ENCODE data around the gene TASOR2. TPM values are rescaled to one million over a fixed set of nuclear protein-coding genes. Genes with fewer than 3 reads are reported as not detected.

Gene TASOR2, protein sequence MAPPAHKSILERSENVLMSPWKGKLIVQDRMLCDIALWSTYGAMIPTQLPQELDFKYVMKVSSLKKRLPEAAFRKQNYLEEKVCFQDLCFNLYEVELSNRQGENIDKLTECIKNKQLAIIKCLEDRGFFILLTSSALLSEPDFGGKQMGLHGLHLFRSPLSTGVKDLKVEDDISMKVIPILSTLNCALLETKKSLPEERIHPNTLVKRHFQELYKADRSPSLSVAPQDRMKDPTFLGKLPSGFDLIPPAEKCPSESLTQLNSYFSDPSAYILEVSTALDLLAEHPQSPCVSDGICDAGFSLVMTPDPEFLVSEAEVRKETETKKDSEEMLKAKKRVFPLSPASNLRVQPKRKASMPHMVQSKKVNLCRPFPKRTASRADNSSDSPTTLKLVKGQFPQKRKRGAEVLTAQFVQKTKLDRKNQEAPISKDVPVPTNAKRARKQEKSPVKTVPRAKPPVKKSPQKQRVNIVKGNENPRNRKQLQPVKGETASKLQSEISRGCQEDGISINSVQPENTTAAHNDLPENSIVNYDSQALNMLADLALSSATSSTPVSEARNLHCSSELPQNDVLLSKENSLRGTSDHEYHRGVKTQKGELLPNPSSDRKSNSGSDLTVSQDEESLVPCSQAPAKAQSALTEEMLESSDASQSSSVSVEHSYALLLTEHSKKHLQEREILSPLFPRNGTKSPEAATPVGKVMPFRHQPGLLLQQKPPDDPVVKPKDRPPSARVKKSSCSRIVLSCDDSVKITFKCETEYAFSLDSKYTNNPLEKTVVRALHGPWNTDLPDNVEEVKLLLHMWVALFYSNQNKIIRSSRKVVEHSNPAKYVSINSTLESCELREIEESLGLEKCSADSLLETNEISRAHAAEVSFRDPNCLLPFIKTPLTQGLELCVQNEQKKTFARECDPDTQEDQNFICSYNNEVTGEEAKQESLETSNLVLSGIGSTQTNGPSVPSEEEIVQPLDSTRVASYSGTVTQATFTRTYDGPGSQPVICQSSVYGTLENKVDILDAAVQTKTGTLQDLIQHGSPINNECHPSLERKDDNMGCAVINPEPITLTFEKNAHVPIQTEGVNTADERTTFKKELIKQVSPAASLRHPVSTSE (N-terminal part only)
- 77.3 TPM for total RNA-seq

DNA sequence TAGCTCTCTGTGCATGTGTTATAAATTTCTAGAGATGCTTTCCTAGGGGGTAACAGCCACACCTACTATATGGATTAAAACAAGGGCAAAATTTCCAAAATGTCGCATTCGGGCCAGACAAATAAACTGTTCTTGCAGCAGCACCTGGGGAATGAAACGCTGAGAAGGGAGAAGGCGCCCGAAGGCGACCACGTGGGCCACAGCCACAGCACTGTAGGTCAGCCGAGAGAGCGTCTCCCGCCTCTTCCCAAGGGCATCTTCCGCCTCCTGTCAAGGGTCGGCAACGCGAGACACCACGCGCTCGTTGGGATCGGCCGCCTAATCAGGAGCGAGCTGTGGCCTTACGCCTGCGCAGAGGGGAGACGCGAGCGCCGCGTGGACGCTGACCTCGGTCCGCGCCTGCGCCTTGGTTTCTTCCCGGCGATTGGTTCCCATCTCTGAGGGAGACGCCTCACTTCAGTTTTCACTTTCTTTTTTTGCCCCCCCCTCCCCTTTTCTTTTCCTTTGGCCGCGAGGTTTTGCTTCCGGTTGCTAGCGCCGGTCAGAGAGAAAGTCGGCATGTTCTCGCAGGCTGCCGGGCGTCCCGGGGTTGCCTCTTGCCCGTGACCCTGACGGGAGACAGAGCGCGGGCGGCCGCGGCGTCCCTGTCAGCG lies at the start of gene TASOR2:
Gene TASOR2, plus strand, starts transcription at position 521 of the 653 bp plus-strand sequence. CDS start 35,805 bp downstream, outside the sequence.
- DNase-seq (ENCODE audit: low spot score): peak; percentile 98
- peak; percentile 99 for ATAC-seq
- intact Hi-C loops (cut with DNase I): loop anchor here (10.0 kb wide), 1 partner anchor 190 kb away; no protein-coding TSS in a partner anchor

DNA sequence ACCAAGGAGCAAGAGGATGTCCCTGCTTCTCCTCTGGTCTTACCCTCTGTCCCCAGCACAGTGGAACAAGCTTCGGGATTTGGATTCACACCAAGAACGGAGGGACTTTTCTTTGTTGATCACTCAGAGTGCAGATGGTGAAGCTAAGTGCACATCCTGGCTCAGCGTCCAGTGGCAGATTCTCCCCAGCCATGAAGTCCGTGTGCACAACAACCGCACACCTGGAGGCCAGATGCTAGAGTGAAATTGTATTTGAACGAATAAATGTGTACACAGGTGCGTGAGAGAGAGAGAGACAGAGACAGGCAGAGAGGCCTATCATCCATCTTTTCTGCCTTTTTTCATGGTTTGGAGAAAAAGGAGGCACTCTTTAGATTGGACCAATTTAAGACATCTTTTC lies 49.7 kb upstream of the TASOR2 start:
- DNase-seq (ENCODE audit: low spot score) (no peak), ATAC-seq (no peak)
- intact Hi-C loops (cut with DNase I): no loop called here

DNA sequence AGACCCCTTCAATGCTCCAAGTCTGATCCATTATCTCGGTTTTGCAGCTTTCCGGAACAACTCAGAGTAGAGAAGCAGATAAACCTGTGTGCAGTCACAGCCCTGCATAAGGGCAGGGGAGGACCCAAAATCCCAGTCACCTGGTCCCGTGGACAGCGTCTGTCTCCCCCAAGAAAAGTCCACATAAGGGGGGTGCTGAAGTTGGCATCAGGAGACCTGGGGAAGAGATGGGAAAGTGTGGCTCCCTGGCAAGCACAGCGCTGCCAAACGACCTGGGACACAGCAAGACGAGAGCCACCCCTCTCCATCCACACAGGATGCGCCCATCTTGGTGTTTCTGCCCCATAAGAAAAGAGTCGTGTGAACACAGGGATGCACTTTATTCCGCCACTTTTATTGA lies 46.1 kb upstream of the TASOR2 start:
- intact Hi-C loops (cut with DNase I): no loop called here
- DNase-seq (ENCODE audit: low spot score): no peak

DNA sequence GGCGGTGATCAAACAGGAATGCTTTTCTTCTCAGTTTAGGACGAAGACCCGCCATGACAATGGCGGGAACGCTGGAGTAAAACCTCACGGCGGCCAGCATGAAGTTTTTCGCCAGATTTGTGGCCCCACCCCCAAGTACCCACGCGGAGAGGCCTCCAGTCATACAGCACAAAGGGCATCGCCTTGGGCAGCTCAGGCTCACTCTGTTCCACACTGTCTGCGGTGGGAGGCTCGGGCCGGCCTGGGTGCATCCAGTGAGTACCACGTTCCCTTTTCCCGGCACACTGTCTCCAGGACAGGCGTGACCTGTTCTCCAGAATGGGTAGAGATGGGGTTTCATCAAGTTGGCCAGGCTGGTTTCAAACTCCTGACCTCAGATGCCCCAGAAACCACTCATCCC lies 45.6 kb upstream of the TASOR2 start:
- intact Hi-C loops (cut with DNase I): no loop called here
- DNase-seq (ENCODE audit: low spot score): no peak
- ATAC-seq: no peak

More for the DNA sequence above, 46.1 kb upstream of the TASOR2 start:
- no peak for ATAC-seq

DNA sequence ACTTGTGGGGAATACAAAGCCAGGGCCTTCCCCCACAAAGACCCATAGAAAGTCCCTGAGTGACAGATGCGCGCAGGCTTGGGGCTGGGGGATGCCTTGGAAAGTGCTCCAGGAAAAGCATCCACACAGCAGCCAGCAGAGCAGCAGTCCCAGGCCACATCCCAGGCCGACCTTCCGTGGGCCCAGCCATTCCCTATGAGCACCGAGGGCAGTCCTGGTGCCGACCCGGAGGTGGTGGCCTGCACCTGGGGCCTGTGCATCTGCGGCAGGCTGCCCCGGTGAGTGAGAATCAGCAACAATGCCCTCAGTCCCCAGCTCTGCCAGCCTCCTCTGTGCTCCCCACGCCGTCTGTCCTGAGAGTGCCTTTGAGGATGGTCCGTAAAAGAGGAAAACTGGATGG lies 44.6 kb upstream of the TASOR2 start:
- no peak for ATAC-seq
- DNase-seq (ENCODE audit: low spot score): no peak
- intact Hi-C loops (cut with DNase I): no loop called here

DNA sequence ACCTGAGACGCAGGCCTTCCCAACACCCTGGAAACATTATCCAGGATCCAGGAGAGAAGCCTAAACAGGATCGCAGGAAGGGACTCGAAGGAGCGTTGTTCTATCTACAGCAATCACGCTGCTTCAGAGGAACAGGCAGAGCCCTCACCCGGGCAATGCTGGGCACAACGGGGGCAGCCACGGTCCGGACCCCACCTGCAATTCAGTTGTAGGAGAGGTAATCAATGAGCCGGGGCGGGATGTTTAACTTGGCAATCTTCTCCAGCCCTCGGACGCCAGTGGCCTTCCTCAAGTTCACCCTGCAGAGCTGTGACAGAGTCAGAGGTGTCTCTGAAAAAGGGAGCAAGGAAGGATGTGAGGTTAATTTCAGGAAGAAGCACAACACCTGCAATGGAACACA lies 44.1 kb upstream of the TASOR2 start:
- intact Hi-C loops (cut with DNase I): no loop called here
- ATAC-seq: no peak
- no peak for DNase-seq (ENCODE audit: low spot score)

DNA sequence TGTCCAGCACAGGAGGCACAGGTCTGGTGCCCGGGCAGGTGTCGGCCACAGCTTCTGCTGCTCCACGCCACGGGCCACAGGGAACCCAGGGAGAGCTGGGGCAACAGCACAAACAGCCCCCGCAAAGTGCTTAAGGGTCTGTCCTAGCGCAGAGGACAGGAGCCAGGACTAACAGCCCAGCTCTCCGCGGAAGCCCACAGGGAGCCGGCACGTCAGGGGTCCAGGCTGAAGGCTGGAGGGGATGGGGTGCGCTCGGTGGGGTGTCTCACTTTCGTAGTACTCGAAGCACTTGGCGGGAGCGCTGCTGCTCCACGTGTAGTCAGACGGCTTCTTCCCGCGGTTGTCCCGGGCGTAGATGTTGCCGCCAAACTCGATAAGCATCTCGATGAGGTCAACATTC lies 43.1 kb upstream of the TASOR2 start:
- intact Hi-C loops (cut with DNase I): no loop called here
- DNase-seq (ENCODE audit: low spot score): no peak
- ATAC-seq: no peak

DNA sequence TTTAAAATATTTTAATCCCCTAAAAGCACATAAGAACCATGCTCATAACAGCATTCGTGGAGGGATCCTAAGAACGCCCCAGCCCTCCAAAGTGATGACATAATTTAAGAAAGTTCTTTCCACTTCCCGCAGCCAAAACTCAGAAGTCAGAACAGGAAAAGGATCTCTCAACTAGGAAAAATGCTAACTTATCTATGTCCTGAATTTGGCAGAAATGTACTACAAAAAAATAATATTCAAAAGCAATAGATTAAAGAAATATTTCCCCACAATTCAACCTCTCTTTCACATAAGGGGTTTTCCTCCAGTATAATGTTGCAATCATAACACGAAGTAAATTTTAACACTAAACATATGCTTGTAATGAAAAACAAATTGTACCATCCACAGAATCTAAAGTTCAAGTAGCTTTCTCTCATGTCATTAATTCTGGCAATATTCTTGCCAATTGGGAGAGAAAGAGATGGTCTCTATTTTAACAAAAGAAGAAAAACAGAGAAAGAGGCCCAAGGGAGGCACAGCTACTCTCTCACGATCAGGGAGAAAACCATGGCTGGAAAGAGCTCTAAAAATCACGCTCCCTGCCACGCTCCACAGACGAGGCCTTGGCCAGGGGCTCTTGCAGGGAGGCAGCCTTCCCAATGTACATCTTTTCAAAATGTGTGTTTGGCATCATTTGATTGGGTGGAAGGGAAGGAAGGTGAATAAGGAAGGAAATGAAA lies 41.1 kb upstream of the TASOR2 start:
- ATAC-seq: peak; percentile 39
- intact Hi-C loops (cut with DNase I): no loop called here

DNA sequence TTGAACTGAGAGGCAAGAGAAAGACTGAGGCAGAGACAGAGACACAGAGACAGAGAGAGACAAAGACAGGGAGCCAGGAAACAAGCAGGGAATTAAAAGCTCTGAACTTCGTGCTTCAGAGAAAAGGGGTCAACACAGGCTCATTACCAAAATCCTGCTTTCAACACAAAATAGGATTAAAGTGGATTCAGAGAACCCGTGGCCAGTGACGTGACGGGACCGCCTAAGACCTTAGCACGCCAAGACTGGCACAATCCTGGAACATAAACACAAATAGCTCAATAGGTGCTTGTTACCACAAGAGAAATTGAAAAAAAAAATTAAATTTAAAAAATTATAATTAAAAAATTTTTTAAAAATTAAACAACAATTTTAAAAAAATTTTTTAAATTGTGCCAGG lies 39.7 kb upstream of the TASOR2 start:
- ATAC-seq (no peak), DNase-seq (ENCODE audit: low spot score) (no peak)
- intact Hi-C loops (cut with DNase I): no loop called here

More for the DNA sequence above, 41.1 kb upstream of the TASOR2 start:
- DNase-seq (ENCODE audit: low spot score): no peak

DNA sequence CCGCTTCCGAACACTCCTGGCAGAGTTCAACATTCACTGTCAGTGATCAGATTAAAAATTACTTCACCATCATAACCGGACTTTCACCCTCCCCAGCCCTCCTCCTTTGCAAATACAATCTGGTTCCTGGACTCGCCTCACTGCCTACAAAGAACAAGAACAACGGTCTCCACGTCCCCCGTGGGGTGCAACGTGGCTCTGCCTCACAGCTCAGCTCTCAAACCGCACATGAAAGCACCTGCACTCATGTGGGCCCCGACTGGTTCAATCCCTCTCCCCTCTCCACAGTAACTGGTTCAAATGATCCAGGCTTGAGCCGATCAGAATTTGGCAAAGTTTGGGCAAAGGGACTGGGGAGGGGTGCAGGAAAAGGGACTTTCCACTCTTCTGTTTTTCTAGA lies 39.3 kb upstream of the TASOR2 start:
- DNase-seq (ENCODE audit: low spot score) (no peak), ATAC-seq (peak; percentile 78)
- intact Hi-C loops (cut with DNase I): no loop called here

DNA sequence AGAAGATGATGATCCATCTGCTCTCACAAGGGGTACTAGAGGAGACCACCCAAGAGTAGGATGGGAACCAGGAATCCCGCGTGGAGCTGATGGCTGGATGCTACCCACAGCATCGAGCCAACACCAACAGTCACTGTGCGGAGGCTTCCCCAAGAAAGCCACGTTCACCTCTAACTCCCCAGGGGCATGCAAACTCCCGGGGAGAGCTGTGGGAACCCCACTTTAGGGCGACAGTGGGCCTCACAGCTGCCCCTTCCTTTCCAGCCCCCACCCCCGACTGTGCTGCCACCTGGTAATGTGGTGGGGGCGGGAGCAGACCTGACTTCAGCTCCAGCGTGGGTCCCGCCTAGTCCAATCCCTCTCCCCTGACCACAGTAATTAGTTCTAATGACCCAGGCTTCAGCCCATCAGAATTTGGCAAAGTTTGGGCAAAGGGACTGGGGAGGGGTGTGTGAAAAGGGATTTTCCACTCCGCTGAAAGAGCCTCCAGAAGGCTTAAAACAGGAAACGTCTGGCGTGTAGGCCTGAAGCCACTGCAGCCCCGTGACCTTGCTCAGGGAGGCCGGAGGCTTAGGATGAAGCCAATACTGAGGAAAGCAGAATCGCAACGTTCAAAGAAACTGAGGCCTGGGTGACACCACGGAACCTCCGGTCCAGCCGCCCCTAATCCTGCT lies 38.6 kb upstream of the TASOR2 start:
- ATAC-seq (peak; percentile 75), DNase-seq (ENCODE audit: low spot score) (no peak)
- intact Hi-C loops (cut with DNase I): no loop called here

DNA sequence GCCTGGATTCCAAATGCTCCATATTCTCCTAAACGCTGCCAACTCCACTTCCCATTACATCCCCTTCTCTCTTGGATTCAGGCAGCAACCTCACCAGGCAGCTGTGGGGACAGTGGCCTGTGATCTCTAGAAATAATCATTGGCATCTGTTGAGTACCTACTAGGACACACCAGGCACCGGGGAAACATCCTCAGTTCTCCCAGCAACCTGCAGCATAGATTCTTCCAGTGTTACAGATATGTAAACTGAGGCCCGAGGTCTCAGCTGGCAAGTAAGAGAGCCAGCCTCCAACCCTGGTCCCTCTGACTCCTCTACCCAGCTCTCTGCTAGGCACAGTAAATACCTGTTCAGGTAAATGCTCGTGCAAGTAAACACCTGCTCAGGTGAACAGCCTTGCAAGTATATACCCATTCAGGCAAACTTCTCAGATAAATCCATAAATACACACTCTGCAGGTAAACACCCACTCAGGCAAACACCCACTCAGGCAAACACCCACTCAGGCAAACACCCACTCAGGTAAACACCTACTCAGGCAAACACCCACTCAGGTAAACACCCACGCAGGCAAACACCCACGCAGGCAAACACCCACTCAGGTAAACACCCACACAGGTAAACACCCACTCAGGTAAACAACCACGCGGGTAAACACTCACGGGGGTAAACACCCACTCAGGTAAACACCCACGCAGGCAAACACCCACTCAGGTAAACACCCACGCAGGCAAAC lies 37.0 kb upstream of the TASOR2 start:
- DNase-seq (ENCODE audit: low spot score) (peak; percentile 26), ATAC-seq (no peak)
- intact Hi-C loops (cut with DNase I): no loop called here

DNA sequence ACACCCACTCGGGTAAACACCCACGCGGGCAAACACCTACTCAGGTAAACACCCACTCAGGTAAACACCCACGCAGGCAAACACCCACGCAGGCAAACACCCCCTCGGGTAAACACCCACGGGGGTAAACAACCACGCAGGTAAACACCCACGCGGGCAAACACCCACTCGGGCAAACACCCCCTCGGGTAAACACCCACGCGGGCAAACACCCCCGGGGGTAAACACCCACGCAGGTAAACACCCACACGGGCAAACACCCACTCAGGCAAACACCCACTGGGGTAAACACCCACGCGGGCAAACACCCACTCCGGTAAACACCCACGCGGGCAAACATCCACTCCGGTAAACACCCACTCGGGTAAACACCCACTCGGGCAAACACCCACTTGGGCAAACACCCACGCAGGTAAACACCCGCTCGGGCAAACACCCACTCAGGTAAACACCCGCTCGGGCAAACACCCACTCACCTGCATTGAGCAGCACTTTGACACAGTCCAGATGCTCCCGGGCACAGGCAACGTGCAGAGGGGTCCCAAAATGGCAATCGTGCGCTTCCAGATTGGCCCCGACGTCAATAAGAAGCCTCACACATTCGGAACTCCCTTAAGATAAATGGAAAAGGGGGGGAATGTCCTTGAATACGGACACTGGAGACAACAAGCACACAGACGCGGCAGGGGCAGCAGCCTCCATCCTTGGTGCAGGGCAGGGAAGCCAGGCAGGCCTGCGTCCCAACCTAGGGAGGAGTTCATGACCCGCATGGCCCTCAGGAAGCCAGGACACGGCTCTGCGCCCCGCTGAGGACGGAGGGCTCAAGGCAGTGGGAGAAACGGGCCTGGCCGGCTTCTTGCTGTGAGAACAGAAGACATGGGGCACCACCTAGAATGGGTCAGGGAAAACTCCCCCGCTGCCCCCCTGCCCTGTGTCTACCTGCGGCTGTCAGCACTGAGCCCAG lies 35.9 kb upstream of the TASOR2 start:
- DNase-seq (ENCODE audit: low spot score) (peak; percentile 52), ATAC-seq (no peak)
- intact Hi-C loops (cut with DNase I): no loop called here

DNA sequence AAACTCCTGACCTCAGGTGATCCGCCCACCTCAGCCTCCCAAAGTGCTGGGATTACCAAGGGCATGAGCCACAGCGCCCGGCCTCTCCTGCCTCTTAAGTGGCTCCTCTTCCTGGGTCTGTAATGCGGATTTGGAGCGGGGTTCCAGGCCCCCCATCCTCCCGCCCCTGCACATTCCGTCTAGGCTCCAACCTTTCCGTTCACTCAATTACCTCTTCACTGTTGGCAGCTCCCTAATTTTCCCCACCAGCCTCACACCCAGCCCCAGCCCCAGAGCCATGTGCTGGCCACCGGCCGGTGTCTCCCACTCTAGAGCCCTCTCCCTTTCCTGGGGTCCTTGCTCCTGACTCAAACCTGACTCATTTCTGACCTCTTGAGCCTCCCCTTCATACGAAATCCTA lies 34.9 kb upstream of the TASOR2 start:
- intact Hi-C loops (cut with DNase I): no loop called here
- peak; percentile 37 for DNase-seq (ENCODE audit: low spot score)
- ATAC-seq: no peak

DNA sequence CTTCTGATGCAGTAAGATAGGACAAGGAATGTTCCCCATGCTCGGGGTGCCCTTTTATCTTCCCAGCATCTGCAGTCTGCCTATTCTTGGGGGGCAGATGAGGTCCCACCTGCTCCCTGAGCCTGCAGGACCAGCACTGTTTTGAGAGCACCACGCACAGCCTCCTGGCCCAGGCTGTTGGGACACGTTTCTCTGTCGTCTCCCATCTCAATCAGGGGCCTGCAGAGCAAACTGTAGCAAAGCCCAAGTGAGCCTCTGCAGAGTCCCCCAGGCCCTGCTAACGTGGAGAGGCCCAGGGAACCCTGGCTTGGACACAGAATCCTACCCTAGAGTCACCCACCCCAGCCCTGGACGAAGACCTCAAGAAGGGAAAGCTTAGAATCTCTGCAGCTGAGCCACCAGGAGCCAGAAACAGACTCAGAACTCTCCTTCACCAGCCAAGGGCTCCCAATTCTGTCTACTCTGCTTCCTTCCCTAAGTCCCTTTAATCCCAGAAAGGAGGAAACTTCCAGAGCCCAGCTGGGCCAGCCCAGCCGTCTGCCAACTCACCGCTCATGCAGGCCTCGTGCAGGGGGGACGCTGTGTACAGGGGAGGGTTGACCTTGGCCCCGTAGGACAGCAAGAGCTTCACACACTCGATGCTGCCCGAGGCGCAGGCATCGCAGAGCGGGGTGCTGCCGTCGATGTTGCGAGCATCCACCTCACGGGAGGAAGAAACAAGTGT lies 33.8 kb upstream of the TASOR2 start:
- peak; percentile 55 for DNase-seq (ENCODE audit: low spot score)
- ATAC-seq: no peak
- intact Hi-C loops (cut with DNase I): no loop called here

DNA sequence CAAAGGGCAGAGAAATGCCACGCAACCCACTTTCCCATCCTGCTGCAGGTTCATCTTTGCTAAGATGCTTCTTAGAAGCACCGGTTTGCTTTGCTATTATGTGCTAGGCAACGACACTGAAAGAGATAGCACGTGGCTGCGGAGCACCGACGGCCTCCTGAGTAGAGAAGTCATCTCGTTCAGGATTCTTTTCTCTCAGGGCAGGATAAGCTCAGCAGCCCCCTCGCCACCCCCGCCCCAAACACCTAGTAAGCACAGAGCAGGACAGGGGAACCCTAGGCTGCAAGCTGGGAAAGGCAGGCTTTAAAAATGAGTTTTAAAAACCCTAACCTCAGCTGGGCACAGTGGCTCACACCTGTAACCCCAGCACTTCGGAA lies 33.3 kb upstream of the TASOR2 start:
- no peak for ATAC-seq
- intact Hi-C loops (cut with DNase I): no loop called here
- DNase-seq (ENCODE audit: low spot score): no peak

Measured in sciatic nerve (tissue), 2 donors.